H4 (cell line): ENCODE measurements around the gene PRKCSH. TPM values are rescaled to one million over a fixed set of nuclear protein-coding genes. Genes with fewer than 3 reads are reported as not detected.

Experiments used
- DNase-seq: peaks from one replicate; pipeline ENCODE4 v3.0.0-alpha.2; 2015; ENCODE audit warnings: low spot score
- total RNA-seq: library from RNA; depleted of rRNA; stranded (reverse); fragments of >200 nt; shearing (Covaris generic); gene quantifications from 2 replicates; pipeline ENCODE4 v1.2.3, GENCODE V29; 2014

Gene PRKCSH
- total RNA-seq, 1 experiment from 2014 or later = 54.9 TPM

DNA sequence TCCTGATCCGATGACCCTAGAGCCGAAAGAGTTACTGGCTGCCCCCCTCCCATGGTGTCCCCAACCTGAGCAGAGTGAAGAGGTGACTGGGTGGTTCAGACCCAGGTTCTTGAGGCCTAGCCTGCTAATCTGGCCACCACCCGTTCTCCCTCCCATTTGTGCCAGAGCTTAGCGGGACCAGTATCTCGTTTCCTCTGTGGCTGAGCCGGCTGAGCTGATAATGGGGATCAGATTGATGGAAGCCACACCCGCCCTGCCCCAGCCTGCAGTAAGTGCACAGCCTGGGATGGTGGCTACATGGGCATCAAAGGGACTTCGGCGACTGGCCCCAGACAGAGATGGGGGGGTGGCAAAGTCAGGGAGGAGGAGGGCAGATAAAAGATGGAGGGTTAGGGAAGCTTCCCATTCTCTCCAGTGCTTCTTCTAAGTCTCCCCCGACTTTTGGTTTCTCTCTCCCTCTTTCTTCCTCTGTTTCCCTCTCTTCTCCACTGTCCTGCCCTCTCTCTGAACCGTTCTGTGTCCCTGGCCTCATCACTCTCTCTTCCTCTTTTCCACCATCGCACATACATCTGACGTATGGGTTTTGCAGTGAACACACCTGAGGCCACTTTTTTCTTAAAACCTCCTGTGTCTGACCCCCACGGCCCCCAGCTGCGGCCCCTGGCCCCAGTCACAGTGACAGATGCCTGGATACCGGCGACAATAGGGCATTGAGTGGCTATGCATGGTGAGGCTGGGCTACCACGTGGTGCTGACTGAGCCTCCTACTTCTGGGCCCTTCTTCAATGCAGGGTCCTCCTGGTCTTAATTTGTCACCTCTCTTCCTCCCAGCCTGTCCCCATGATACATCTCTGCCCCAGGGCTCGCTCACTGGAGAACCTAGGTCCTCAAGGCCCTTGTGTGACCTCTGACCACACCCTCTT lies 43.0 kb downstream of the PRKCSH start:
- no peak for DNase-seq

DNA sequence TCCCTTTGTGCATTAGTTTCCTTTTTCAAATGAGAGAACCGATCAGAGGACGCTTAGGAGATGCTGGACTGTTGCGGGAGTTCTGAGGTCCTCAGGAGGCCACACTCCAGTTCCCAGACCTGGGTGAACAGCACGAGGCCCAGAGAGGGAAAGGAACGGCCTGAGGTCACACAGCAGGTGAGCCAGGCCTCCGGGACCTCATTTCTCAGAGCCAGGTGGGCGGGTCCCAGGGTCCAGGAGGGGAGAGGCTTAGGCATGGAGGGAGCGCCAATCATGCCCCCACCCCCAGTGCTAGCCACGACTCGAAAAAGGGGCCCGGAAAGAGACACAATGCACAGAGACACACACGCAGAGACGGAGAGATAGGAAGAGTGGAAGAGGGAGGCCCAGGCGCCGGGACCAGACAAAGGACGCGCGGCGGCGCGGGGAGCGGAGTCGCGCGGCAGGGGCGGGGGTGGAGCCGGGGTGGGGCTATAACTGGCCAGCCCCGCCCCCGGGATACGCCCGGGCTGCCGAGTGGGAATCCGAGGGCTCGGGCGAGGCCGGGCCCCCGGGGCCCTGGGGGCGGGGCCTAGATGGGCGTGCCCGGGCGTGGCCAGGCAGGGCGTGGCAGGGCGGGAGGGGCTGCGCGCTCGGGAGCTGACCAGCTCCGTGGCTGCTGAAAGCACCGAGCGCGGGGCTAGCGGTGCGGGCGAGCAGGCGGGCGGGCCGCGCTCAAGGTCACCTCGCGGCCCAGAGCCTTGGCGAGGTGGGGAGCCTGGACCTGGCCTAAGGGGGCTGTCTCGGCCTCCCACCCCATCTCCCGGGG lies 43.9 kb downstream of the PRKCSH start:
- DNase-seq = no peak

GRCh38 chr19:11479898-11480714 lies 44.7 kb downstream of the PRKCSH start:
- no peak for DNase-seq

DNA sequence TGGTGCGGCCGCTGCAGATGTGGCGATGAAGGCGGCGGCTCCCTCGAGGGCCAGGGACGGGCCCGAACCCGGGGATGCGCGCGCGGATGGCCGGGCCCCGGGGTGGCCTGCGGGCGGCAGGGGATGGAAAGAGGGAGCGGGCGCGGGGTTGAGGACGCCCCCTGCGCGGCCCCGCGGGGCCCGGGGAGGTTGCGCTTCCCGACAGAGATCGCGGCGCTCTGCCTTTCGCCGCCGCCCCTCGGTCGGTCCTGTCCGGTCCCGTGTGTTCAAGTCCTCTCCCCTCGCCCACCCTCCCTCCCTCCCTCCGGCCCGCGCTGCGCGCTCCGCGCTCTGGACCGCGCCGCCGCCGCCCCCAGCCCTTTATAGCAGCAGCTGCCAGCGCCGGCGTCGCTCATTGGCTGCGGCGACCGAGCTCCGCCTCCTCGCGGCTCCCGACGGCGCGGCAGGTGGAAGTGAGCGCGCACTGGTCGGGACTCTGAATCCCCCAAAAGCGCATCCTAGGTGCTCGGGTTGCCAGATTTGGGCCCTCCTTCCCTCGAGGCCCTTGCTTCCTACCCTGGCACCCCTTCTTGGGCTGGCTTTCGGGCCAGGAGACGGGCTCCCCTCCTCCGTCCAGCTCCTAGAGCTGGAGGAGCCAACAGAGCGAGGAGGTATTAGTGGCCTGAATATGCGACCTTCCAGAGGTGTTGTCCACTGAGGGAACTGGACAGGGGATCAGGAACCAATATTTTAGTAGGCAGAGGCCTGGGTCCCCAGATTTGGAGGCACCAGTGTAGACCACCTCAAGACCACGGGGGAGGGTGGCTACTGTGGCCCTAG lies 45.5 kb downstream of the PRKCSH start, which contains the start of gene ELAVL3:
Gene ELAVL3, minus strand, starts transcription at position 332 of the 819 bp plus-strand sequence. CDS start 438 bp downstream, outside the sequence.
- no peak for DNase-seq

GRCh38 chr19:11481534-11482383 lies 46.3 kb downstream of the PRKCSH start:
- peak; percentile 83 for DNase-seq

DNA sequence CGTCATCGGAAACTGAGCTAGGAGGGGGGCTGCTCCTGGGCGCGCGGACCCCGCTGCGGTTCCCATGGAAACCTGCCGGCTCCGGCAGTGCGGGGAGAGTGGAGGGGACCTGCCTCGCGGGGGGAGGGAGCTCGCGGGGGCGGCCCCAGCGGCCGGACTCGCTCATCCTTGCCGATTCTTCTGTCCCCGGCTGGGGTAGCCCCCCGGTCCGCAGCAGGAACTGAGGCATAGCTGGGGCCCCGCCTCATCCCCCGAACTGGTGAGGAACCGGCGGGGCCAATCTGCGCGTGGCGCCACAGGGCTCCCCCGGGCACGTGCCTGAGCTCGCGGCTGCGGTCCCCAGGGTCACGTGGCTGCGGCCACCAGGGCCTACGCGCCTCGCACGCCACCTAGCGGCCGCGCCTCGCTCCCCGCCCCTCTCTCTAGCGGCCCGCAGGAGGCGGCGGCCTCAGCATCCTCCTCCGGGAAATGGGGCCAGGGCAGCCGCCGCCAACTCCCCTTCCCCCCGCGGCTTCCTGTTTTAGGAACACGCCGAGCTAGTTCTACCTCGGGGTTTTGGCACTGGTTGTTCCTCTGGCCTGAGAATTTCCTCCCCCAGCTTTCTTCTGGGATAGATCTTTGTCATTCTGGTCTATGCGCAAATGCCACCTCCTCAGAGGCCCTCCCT lies 47.1 kb downstream of the PRKCSH start:
- DNase-seq = peak; percentile 81

DNA sequence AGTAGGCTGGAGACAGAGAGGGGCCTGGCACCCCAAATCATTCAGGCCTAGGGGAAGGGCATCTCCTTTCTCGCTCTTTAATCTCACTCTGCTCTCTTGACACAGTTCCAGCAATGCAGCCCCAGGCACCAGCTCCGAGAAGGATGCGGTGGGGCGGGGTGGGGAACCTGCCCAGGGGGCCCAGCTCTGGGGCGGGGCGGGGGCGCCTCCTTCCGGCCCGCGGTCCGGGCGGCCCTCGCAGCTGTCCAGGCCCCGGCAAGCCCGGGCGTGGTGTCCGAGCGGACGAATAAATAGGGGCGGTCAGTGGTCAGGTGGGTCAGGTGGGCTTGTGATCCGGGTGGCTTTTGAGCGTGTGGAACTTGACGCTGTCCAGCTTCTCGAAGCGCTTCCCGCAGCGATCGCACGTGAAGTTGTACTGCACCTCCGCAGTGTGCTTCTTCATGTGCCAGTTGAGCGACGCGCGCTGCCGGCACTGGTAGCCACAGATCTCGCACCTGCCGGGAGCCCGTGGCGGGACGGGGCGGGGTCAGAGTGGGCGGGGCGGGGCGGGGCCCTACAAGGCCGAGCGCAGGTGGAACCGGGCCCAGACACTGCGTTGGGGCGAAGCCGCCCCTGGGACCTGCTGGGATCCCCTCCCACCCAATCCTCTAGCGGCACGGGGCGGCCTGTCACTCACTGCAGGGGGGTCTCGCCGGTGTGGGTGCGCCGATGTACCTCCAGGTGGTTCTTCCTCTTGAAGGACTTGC lies 48.1 kb downstream of the PRKCSH start:
- no peak for DNase-seq

GRCh38 chr19:11485245-11485837 lies 49.9 kb downstream of the PRKCSH start:
- DNase-seq = no peak

DNA sequence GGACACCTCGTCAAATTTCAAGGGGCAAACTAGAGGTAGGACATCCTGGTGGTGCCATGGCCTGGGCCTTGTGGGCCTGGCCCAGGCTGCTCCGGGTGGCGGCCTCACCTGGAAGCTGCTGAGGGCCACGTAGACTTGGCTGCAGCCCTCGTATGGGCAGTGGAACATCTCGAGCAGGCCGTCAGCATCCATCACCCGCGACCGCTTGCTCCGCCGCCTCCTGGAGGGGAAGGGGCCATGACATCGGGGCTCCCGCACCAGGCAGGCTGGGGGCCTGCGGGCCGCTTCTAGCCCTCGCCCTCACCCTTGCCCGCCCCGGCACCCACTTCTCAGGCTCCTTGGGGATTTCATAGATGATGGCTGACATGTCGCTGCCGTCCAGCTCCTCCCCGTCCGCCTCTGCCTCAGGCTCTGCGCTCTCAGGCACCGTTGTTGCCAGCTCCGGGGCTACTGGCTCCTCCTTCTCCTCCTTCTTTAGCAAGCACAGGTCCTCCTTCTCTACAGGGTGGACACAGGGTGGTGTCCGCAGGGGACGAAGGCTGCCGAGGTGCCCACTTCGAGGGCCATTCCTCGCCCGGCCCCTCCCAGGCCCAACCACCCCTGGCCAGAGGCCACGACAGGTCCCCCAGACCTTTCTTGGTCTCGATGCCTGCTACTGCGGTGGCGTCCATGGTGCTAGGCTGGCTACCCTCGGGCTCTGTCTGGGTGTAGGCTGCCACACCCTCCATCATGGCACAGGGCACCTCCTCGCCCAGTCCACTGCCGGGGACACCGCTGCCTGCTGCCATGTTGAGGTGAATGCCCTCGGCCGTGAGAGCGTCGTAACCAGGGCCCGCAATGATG lies 51.4 kb downstream of the PRKCSH start:
- DNase-seq = no peak

- no peak for DNase-seq
Observed at GRCh38 chr19:11489378-11489777, 53.9 kb downstream of the PRKCSH start.

DNA sequence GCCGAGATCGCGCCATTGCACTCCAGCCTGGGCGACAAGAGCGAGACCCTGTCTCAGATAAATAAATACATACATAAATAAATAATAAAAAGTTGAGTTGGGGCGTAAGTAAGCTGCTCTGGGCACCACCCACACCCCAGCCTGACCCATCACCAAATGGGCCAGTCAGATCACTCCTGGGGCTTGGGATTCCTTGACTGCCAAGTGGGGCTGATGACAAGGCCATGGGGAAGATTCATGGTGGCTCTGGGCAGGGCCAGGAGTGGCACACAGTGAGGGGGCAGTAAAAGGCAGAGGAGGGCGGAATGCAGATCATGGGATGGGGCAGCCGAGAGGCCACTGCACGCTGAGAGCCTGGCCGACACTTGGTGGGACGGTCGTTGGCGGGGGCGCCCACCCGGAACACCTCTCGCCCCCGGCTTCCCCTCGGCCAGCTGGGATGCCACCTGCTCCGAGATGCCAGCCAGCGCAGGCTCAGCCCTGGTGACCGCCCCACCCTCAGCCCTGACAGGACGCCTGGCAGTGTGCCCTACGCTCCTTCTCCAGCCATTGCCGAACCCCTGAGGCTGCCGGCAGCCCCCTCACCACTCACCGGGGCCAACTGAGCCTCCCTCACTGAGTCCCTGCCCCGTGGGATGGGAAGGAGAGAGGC lies 59.3 kb downstream of the PRKCSH start:
- DNase-seq = no peak

GRCh38 chr19:11495481-11495880 lies 60.0 kb downstream of the PRKCSH start:
- no peak for DNase-seq

DNA sequence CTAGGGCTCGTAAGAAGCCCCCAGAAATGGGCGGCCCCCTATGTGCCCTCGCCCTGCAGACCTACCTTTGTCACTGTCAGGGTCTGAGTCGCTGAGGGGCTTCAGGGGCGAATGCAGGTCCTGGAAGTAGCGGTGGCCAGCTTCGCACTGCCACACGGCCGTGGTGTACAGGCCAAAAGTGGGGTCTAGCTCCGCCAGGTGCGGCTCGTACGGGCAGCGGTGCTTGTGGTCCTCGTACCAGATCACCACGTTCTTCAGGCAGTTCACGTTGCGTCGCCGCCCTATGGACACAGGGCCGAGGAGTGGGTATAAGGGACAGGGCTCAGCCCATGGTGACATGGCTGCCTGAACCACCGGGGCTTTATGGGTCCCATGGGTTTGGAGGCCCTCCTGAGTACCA lies 60.5 kb downstream of the PRKCSH start:
- no peak for DNase-seq

- peak; percentile 77 for DNase-seq
Observed at GRCh38 chr19:11496391-11497163, 61.1 kb downstream of the PRKCSH start.

GRCh38 chr19:11499220-11499726 lies 63.8 kb downstream of the PRKCSH start:
- DNase-seq = no peak
